Measurements from ENCODE around the gene VWA3A.
"Not testable (repeated sequence)": the region's sequence is repeated elsewhere in the genome, so short reads cannot be mapped to it uniquely, and the experiment has no call there.

Gene VWA3A

DNA sequence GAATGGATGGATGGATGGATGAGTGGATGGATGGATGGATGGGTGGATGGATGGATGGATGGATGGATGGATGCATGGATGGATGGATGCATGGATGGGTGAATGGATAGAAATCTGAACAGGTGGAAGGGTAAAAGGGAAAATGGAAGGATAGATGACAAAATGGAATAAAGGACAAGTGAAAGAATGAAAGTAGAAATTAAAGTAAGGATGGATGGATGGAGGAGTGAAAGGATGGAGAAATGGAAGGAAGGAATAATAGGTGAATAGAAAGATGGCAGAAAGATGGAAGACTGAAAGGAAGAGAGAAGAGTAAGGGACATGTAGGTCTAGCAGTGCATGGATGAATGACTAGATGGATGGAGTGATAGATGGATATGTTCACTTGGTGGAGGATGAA, 29.9 kb downstream of the VWA3A start:
- Histone ChIP-seq H3K9me3 (ENCODE audit: control insufficient read depth, low read length) (no peaks in the 10 kb centered on the region), H3K36me3 (ENCODE audit: control insufficient read depth, insufficient read depth, low read length, severe bottlenecking) (no peaks in the 10 kb centered on the region), H3K4me1 (ENCODE audit: control insufficient read depth, insufficient read depth, low read length) (no peaks in the 10 kb centered on the region), H3K9ac (ENCODE audit: low read length) (no peak overlapping the region), H3K27me3 (replicated peaks; ENCODE audit: control insufficient read depth, insufficient read depth, low read length) (peaks cover 5% of the 10 kb centered on the region), H3K4me3 (ENCODE audit: low read length) (no peak overlapping the region)
- no peak for DNase-seq (ENCODE audit: low read depth)

DNA sequence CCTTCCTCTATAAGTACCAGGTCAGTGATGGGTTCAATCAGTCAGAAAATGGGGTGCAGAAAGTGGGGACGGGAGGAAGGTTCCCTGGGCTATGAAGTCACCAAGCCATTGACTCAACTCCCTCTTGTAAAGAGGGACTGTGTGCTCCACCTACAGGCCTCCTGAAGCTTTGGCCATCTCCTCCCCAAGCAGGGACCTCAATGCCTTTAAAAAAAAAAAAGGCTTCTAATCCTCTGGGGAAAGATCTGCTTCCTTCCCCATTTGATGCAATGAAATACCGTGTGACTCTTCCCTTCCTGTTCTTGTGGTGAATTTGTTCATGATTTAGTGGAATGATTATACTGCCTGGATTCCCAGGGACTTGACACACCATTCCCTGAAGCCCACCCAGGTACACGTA, 30.8 kb downstream of the VWA3A start:
- Histone ChIP-seq H3K4me1 (ENCODE audit: control insufficient read depth, insufficient read depth, low read length) (no peaks in the 10 kb centered on the region), H3K36me3 (ENCODE audit: control insufficient read depth, insufficient read depth, low read length, severe bottlenecking) (no peaks in the 10 kb centered on the region), H3K4me3 (ENCODE audit: low read length) (no peak overlapping the region), H3K9ac (ENCODE audit: low read length) (no peak overlapping the region), H3K9me3 (ENCODE audit: control insufficient read depth, low read length) (no peaks in the 10 kb centered on the region), H3K27me3 (replicated peaks; ENCODE audit: control insufficient read depth, insufficient read depth, low read length) (peaks cover 12% of the 10 kb centered on the region)
- DNase-seq (ENCODE audit: low read depth), result no peak

DNA sequence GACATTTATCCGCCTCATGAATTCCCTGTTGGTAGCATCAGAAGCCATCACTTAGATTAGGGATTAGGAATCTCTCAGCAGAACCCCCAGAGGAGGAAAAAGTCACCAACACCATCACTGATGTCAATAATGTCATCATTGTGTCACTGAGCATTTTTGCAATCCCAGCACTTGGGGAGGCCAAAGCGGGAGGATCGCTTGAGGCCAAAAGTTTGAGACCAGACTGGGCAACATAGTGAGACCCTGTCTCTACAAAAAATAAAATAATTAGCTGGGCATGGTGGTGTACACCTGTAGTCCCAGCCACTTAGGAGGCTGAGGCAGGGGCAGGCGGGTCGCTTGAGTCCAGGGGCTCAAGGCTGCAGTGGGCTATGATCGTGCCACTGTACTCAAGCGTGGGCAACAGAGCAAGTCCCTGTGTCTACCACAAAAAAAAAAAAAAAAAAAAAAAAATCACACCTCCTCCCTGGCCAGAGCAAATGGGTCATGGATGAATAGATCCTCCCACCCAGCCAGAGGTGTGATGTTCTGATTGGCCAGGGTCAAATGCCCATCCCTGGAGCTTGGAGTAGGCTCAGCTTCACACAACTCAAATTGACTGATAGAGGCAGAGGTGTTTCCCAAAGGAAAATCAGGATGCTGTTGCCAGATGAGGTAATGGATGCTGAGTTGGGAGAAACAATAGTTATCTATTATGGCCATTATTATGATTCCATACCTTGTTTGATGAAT, 31.6 kb downstream of the VWA3A start:
- Histone ChIP-seq H3K9me3 (ENCODE audit: control insufficient read depth, low read length) (no peaks in the 10 kb centered on the region), H3K27me3 (replicated peaks; ENCODE audit: control insufficient read depth, insufficient read depth, low read length) (peaks cover 12% of the 10 kb centered on the region), H3K36me3 (ENCODE audit: control insufficient read depth, insufficient read depth, low read length, severe bottlenecking) (no peaks in the 10 kb centered on the region), H3K9ac (ENCODE audit: low read length) (no peak overlapping the region), H3K4me1 (ENCODE audit: control insufficient read depth, insufficient read depth, low read length) (no peaks in the 10 kb centered on the region), H3K4me3 (ENCODE audit: low read length) (no peak overlapping the region)
- no peak for DNase-seq (ENCODE audit: low read depth)

DNA sequence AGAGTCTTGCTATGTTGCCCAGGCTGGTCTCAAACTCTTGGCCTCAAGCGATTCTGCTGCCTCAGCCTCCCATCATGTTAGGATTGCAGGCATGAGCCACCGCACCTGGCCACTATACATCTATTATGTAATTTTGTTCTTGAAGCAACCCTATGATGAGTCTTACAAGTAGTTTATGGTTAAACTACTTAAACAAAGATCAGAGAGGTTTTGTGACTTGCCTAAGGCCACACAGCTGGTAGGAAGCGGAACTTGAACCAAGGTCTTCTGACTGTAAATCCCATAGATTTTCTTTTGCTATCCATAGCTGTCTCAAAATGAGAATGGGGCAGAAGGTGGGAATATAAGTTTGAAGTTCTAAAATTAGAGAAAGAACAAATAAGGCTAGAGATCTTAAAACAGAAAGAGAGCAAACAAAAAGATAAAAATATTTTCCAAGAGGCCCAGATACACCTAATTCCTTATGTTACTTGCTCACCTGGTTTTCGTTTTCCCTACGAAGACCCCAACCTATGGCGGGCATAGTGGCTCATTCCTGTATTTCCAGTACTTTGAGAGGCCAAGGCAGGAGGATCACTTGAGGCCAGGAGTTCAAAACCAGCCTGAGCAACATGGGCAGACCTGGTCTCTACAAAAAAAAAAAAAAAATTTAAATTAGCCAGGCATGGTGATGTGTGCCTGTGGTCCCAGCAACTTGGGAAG, 32.4 kb downstream of the VWA3A start:
- DNase-seq (ENCODE audit: low read depth), result no peak
- no peaks in the 10 kb centered on the region for H3K36me3 ChIP-seq (ENCODE audit: control insufficient read depth, insufficient read depth, low read length, severe bottlenecking)
- no peaks in the 10 kb centered on the region for H3K4me1 ChIP-seq (ENCODE audit: control insufficient read depth, insufficient read depth, low read length)
- H3K4me3 ChIP-seq (ENCODE audit: low read length), result no peak overlapping the region
- H3K9ac ChIP-seq (ENCODE audit: low read length), result no peak overlapping the region
- H3K27me3 ChIP-seq (replicated peaks; ENCODE audit: control insufficient read depth, insufficient read depth, low read length), result peaks cover 12% of the 10 kb centered on the region
- no peaks in the 10 kb centered on the region for H3K9me3 ChIP-seq (ENCODE audit: control insufficient read depth, low read length)

DNA sequence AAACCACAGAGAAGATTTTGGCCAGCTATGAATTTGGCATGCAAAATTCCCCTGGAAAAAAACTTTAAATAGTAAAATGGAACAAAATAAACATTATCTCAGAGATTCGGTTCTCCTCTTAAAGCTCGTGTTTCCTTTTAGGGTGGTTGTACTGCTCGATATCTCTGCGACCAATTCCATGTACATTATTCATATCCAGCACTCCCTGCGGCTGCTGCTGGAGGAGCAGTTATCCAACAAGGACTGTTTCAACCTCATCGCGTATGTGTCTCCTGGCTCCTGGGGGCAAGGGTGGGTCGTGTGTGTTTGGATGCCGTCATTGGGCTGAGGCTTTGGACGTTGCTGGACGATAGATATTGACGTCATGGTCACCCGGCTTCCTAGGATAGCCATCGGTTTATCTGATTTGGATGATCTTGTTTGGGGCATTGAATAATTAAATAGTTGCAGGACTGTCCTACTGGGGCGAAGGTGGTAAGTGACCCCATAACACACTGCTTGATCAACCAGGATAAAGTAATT, 33.8 kb downstream of the VWA3A start:
- DNase-seq (ENCODE audit: low read depth), result no peak
- Histone ChIP-seq H3K4me1 (ENCODE audit: control insufficient read depth, insufficient read depth, low read length) (no peaks in the 10 kb centered on the region), H3K36me3 (ENCODE audit: control insufficient read depth, insufficient read depth, low read length, severe bottlenecking) (no peaks in the 10 kb centered on the region), H3K4me3 (ENCODE audit: low read length) (no peak overlapping the region), H3K9ac (ENCODE audit: low read length) (no peak overlapping the region), H3K27me3 (replicated peaks; ENCODE audit: control insufficient read depth, insufficient read depth, low read length) (peaks cover 17% of the 10 kb centered on the region), H3K9me3 (ENCODE audit: control insufficient read depth, low read length) (no peaks in the 10 kb centered on the region)

DNA sequence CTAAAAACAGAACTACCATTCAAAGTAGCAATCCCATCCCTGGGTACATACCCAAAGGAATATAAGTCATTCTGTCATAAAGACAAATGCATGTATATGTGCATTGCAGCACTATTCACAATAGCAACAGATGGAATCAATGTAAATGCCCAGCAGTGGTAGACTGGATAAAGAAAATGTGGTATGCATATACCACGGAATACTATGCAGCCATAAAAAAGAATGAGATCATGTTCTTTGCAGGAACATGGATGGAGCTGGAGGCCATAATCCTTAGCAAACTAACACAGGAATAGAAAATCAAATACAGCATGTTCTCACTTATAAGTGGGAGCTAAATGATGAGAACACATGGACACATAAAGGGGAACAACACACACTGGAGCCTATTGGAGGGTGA, 36.2 kb downstream of the VWA3A start:
- not testable (repeated sequence) for H3K4me1 ChIP-seq (ENCODE audit: control insufficient read depth, insufficient read depth, low read length); H3K9ac ChIP-seq (ENCODE audit: low read length); H3K4me3 ChIP-seq (ENCODE audit: low read length); H3K36me3 ChIP-seq (ENCODE audit: control insufficient read depth, insufficient read depth, low read length, severe bottlenecking); H3K9me3 ChIP-seq (ENCODE audit: control insufficient read depth, low read length); DNase-seq (ENCODE audit: low read depth)
- peaks cover 22% of the 10 kb centered on the region for H3K27me3 ChIP-seq (replicated peaks; ENCODE audit: control insufficient read depth, insufficient read depth, low read length)

DNA sequence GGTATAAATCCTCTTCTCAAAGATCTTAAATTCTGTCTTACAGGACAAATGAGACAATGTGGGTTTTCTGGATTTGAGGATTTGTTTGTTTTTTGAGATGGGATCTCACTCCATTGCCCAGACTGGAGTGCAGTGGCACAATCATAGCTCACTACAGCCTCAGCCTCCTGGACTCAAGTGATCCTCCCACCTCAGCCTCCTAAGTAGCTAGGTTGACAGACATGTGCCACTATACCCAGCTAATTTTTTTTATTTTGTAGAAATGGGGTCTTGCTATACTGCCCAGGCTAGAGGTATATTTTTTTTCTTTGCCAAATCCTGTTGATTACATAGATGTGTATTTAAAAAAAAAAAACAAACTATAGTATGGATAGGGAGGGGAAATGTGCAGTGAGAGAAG, 38.2 kb downstream of the VWA3A start:
- Histone ChIP-seq H3K9me3 (ENCODE audit: control insufficient read depth, low read length) (no peaks in the 10 kb centered on the region), H3K9ac (ENCODE audit: low read length) (no peak overlapping the region), H3K4me1 (ENCODE audit: control insufficient read depth, insufficient read depth, low read length) (no peaks in the 10 kb centered on the region), H3K36me3 (ENCODE audit: control insufficient read depth, insufficient read depth, low read length, severe bottlenecking) (no peaks in the 10 kb centered on the region), H3K4me3 (ENCODE audit: low read length) (no peak overlapping the region), H3K27me3 (replicated peaks; ENCODE audit: control insufficient read depth, insufficient read depth, low read length) (peaks cover 31% of the 10 kb centered on the region)
- no peak for DNase-seq (ENCODE audit: low read depth)

DNA sequence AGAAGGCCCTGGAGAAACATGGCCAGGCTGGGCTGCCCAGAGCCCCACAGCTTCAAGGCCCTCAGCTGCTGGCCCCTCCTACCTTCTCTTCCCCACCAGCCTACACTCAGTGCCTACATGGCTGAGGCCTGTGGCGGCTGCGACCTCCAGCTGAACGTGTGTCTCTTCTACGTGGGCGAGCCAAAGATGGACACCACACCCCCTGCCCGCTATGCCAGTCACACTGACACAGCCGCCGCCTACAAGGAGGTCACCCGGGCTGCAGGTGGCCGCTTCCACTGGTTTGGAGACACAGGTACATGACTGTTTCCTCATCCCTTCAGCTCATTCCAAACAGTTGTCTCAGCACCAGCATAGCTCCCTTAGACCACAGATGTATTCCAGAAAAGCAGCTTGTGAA, 40.5 kb downstream of the VWA3A start:
- H3K27me3 ChIP-seq (replicated peaks; ENCODE audit: control insufficient read depth, insufficient read depth, low read length), result peaks cover 41% of the 10 kb centered on the region
- no peak for DNase-seq (ENCODE audit: low read depth)
- H3K9ac ChIP-seq (ENCODE audit: low read length), result no peak overlapping the region
- H3K4me1 ChIP-seq (ENCODE audit: control insufficient read depth, insufficient read depth, low read length), result no peaks in the 10 kb centered on the region
- no peaks in the 10 kb centered on the region for H3K9me3 ChIP-seq (ENCODE audit: control insufficient read depth, low read length)
- H3K36me3 ChIP-seq (ENCODE audit: control insufficient read depth, insufficient read depth, low read length, severe bottlenecking), result no peaks in the 10 kb centered on the region
- H3K4me3 ChIP-seq (ENCODE audit: low read length), result no peak overlapping the region

DNA sequence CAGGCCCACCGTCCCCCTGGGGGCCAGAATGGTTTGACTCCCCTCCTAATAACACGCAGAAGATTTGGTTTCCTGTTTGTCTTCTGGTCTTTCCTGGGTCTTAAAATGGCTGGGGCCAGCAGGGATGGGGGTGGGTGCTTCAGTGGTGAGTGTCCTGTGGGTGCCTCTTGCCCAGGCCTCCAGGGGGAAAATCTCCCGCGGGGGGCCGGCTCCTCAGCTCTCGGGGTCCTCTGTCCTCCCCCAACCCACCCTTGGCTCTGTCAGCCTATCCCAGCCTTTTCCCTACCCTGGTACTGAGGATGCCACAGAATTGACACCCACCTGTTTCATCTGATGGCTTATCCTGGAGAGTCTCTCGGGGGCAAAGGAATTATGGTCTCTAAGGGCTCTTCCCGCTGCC, 46.1 kb downstream of the VWA3A start:
- Histone ChIP-seq H3K27me3 (replicated peaks; ENCODE audit: control insufficient read depth, insufficient read depth, low read length) (peaks cover 64% of the 10 kb centered on the region), H3K9ac (ENCODE audit: low read length) (no peak overlapping the region), H3K4me1 (ENCODE audit: control insufficient read depth, insufficient read depth, low read length) (no peaks in the 10 kb centered on the region), H3K4me3 (ENCODE audit: low read length) (no peak overlapping the region), H3K9me3 (ENCODE audit: control insufficient read depth, low read length) (no peaks in the 10 kb centered on the region), H3K36me3 (ENCODE audit: control insufficient read depth, insufficient read depth, low read length, severe bottlenecking) (no peaks in the 10 kb centered on the region)
- DNase-seq (ENCODE audit: low read depth), result no peak

DNA sequence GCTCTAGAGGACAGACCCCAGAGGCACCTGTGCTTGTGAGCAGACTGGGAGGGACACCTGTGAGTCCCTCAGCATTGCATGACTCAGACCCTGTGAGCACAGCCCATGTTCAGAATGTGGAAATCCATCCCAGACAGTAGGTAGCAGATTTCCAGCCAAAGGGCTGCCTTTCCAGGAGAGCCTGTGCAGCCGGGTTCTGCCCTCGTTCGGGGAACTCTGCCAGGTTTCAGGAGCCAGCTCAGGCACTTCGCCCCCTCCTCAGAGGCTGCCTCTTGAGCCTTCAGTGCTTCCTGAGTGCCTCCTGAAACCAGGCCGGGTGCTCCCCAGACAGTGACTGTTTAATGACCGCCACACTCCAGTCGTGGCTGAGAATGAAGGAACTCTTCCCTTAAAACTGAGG, 46.7 kb downstream of the VWA3A start:
- Histone ChIP-seq H3K36me3 (ENCODE audit: control insufficient read depth, insufficient read depth, low read length, severe bottlenecking) (no peaks in the 10 kb centered on the region), H3K4me3 (ENCODE audit: low read length) (no peak overlapping the region), H3K4me1 (ENCODE audit: control insufficient read depth, insufficient read depth, low read length) (no peaks in the 10 kb centered on the region), H3K9me3 (ENCODE audit: control insufficient read depth, low read length) (no peaks in the 10 kb centered on the region), H3K27me3 (replicated peaks; ENCODE audit: control insufficient read depth, insufficient read depth, low read length) (peaks cover 67% of the 10 kb centered on the region), H3K9ac (ENCODE audit: low read length) (no peak overlapping the region)
- no peak for DNase-seq (ENCODE audit: low read depth)

DNA sequence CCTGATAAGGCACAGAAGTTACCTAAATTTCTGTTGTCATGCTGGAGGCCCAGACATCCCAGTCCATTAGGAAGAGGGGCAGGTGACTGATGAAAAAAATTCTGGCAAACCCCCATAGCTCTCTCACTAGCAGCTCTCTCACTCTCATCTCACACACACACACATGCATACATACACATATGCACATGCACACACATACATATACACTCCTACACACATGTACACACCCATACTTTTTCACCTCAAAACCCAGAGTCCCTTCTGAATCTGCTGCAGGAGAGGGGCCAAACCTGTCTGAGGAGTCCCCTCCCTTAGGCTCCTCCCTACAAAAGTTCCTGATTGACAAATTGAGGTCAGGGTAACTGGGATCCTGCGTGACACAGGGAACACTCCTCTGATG, 47.4 kb downstream of the VWA3A start:
- no peak for DNase-seq (ENCODE audit: low read depth)
- H3K9ac ChIP-seq (ENCODE audit: low read length), result no peak overlapping the region
- no peaks in the 10 kb centered on the region for H3K9me3 ChIP-seq (ENCODE audit: control insufficient read depth, low read length)
- peaks cover 67% of the 10 kb centered on the region for H3K27me3 ChIP-seq (replicated peaks; ENCODE audit: control insufficient read depth, insufficient read depth, low read length)
- no peak overlapping the region for H3K4me3 ChIP-seq (ENCODE audit: low read length)
- no peaks in the 10 kb centered on the region for H3K36me3 ChIP-seq (ENCODE audit: control insufficient read depth, insufficient read depth, low read length, severe bottlenecking)
- H3K4me1 ChIP-seq (ENCODE audit: control insufficient read depth, insufficient read depth, low read length), result no peaks in the 10 kb centered on the region

All from adipocyte (in vitro differentiated cells).